GM12865 (cell line): Measurements from ENCODE around the gene BEGAIN.
"Not testable (repeated sequence)": the region's sequence is repeated elsewhere in the genome, so short reads cannot be mapped to it uniquely, and the experiment has no call there.

ENCODE experiments used
- DNase-seq: peaks from one replicate; pipeline ENCODE4 v3.0.0; 2010; ENCODE audit warnings: low read depth
- H3K4me3 ChIP-seq: 2 replicates; pipeline ENCODE4 v1.5.1; 2011; ENCODE audit warnings: mild to moderate bottlenecking, low read depth, low read length, control low read depth
- CTCF ChIP-seq: IDR thresholded peaks from 2 replicates; pipeline ENCODE4 v1.5.1; 2011; ENCODE audit warnings: low read length, control low read depth, low read depth, inconsistent platforms; ENCODE audit not compliant: insufficient read depth; ENCODE audit errors: missing control alignments

BEGAIN gene

GRCh38 chr14:100524933-100525243 lies 62.3 kb downstream of the BEGAIN start:
- no peak overlapping the region for H3K4me3 ChIP-seq
- no peak for DNase-seq
- no peak for TF ChIP-seq CTCF

- H3K4me3 ChIP-seq = no peak overlapping the region
- no peak for DNase-seq
- no peak for TF ChIP-seq CTCF
These were observed 62.8 kb downstream of the BEGAIN start for GRCh38 chr14:100524233-100524932.

GRCh38 chr14:100523843-100524169 lies 63.4 kb downstream of the BEGAIN start:
- DNase-seq = no peak
- no peak for TF ChIP-seq CTCF
- H3K4me3 ChIP-seq = no peak overlapping the region

GRCh38 chr14:100523131-100523842 lies 63.9 kb downstream of the BEGAIN start:
- no peak overlapping the region for H3K4me3 ChIP-seq
- DNase-seq = no peak
- TF ChIP-seq CTCF = no peak

- DNase-seq = no peak
These were observed 64.6 kb downstream of the BEGAIN start for GRCh38 chr14:100522616-100523099.

GRCh38 chr14:100506053-100506452 lies 81.2 kb downstream of the BEGAIN start:
- DNase-seq = not testable (repeated sequence)

More at GRCh38 chr14:100522616-100523099, 64.6 kb downstream of the BEGAIN start:
- no peak for TF ChIP-seq CTCF
- H3K4me3 ChIP-seq = no peak overlapping the region

GRCh38 chr14:100504372-100505078 lies 82.7 kb downstream of the BEGAIN start:
- no peak for DNase-seq
- H3K4me3 ChIP-seq = no peak overlapping the region
- no peak for TF ChIP-seq CTCF

More at GRCh38 chr14:100506053-100506452, 81.2 kb downstream of the BEGAIN start:
- not testable (repeated sequence) for H3K4me3 ChIP-seq
